ENCODE measurements around the gene DYNLT2. TPM values are rescaled to one million over a fixed set of nuclear protein-coding genes. Genes with fewer than 3 reads are reported as not detected.

The DYNLT2 gene
- total RNA-seq, 1 donor from 2014 or later, result 1.1 TPM

DNA sequence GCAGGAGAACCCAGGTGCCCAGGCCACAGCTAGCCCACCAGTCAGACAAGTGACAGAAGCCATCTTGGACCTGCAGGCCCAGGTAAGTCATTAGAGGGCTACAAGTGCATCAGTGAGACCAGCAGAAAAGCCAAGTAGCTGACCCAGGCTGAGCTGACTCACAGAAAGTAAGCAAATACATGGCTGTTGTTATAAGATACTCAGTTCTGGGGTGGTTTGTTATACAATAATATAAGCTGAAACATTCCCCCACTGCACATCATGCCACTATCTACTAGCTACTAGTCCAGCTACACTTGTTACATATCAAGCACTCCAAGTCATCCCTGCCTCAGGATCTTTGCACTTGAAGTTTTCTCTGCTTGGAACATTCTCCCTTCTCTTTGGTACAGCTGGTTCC is 10.0 kb downstream of the DYNLT2 start:
- peak; percentile 52 for FAIRE-seq
- no peak for DNase-seq (ENCODE audit: low read depth)
- H3K27me3 ChIP-seq (ENCODE audit: control insufficient read depth, insufficient read depth, low read length), result no peaks in the 10 kb centered on the region
- TF ChIP-seq, protein P1, sequence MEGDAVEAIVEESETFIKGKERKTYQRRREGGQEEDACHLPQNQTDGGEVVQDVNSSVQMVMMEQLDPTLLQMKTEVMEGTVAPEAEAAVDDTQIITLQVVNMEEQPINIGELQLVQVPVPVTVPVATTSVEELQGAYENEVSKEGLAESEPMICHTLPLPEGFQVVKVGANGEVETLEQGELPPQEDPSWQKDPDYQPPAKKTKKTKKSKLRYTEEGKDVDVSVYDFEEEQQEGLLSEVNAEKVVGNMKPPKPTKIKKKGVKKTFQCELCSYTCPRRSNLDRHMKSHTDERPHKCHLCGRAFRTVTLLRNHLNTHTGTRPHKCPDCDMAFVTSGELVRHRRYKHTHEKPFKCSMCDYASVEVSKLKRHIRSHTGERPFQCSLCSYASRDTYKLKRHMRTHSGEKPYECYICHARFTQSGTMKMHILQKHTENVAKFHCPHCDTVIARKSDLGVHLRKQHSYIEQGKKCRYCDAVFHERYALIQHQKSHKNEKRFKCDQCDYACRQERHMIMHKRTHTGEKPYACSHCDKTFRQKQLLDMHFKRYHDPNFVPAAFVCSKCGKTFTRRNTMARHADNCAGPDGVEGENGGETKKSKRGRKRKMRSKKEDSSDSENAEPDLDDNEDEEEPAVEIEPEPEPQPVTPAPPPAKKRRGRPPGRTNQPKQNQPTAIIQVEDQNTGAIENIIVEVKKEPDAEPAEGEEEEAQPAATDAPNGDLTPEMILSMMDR (IDR thresholded peaks at IDR 0.05; ENCODE audit: insufficient read depth, low read length, severe bottlenecking), result no peak
- H3K36me3 ChIP-seq (ENCODE audit: control insufficient read depth, insufficient read depth, low read length), result no peaks in the 10 kb centered on the region
- no peak overlapping the region for H3K4me3 ChIP-seq (ENCODE audit: low read depth, low read length)

- no peak for FAIRE-seq
- Histone ChIP-seq H3K4me3 (ENCODE audit: low read depth, low read length) (no peak overlapping the region), H3K36me3 (ENCODE audit: control insufficient read depth, insufficient read depth, low read length) (no peaks in the 10 kb centered on the region), H3K27me3 (ENCODE audit: control insufficient read depth, insufficient read depth, low read length) (no peaks in the 10 kb centered on the region)
- peak; percentile 34 for DNase-seq (ENCODE audit: low read depth)
- TF ChIP-seq, protein P1 (IDR thresholded peaks at IDR 0.05; ENCODE audit: insufficient read depth, low read length, severe bottlenecking), result no peak
These were observed 12.3 kb downstream of the DYNLT2 start for GRCh38 chr6:169738976-169739529.

GRCh38 chr6:169738204-169738975 is 13.0 kb downstream of the DYNLT2 start:
- Histone ChIP-seq H3K4me3 (ENCODE audit: low read depth, low read length) (no peak overlapping the region), H3K36me3 (ENCODE audit: control insufficient read depth, insufficient read depth, low read length) (no peaks in the 10 kb centered on the region), H3K27me3 (ENCODE audit: control insufficient read depth, insufficient read depth, low read length) (no peaks in the 10 kb centered on the region)
- TF ChIP-seq, protein P1 (IDR thresholded peaks at IDR 0.05; ENCODE audit: insufficient read depth, low read length, severe bottlenecking), result no peak
- no peak for DNase-seq (ENCODE audit: low read depth)
- FAIRE-seq, result no peak

GRCh38 chr6:169729961-169730360 is 21.4 kb downstream of the DYNLT2 start:
- Histone ChIP-seq H3K36me3 (ENCODE audit: control insufficient read depth, insufficient read depth, low read length) (no peaks in the 10 kb centered on the region), H3K27me3 (ENCODE audit: control insufficient read depth, insufficient read depth, low read length) (no peaks in the 10 kb centered on the region), H3K4me3 (ENCODE audit: low read depth, low read length) (no peak overlapping the region)
- DNase-seq (ENCODE audit: low read depth) (no peak), FAIRE-seq (no peak)
- TF ChIP-seq, protein P1 (IDR thresholded peaks at IDR 0.05; ENCODE audit: insufficient read depth, low read length, severe bottlenecking), result no peak

- DNase-seq (ENCODE audit: low read depth), result no peak
- Histone ChIP-seq H3K27me3 (ENCODE audit: control insufficient read depth, insufficient read depth, low read length) (no peaks in the 10 kb centered on the region), H3K4me3 (ENCODE audit: low read depth, low read length) (no peak overlapping the region), H3K36me3 (ENCODE audit: control insufficient read depth, insufficient read depth, low read length) (no peaks in the 10 kb centered on the region)
- no peak for FAIRE-seq
- TF ChIP-seq, protein P1 (IDR thresholded peaks at IDR 0.05; ENCODE audit: insufficient read depth, low read length, severe bottlenecking), result no peak
These were observed 24.4 kb downstream of the DYNLT2 start for GRCh38 chr6:169726963-169727362.
